ENCODE measurements around the gene SLC35B2. TPM values are rescaled to one million over a fixed set of nuclear protein-coding genes. Genes with fewer than 3 reads are reported as not detected.

The SLC35B2 gene
- total RNA-seq, 1 experiment from 2014 or later, result 112 TPM

- no peak for DNase-seq (ENCODE audit: low spot score)
Observed at GRCh38 chr6:44254191-44255104, 2.9 kb downstream of the SLC35B2 start.

GRCh38 chr6:44253307-44254101 is 3.8 kb downstream of the SLC35B2 start:
- DNase-seq (ENCODE audit: low spot score), result peak; percentile 69

GRCh38 chr6:44251576-44252524 is 5.5 kb downstream of the SLC35B2 start:
- DNase-seq (ENCODE audit: low spot score), result no peak

DNA sequence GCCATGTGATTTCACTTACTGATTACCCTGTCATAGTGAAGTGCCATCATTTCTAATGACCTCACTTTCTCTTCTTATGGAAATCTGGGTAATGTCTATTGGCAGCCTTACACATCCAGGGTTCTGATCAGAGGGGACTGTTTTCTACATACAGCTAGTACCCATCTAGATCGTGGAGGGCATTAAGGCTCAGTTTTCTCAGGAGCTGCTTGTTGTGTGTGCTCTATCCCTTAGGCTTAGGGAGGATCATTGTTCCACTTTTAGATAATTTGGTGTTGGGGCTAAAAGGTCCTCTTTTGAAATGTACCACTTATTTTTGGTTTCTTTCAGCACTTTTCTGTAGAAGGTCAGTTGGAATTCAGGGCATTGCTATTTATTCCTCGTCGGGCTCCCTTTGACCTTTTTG is 6.6 kb downstream of the SLC35B2 start:
- DNase-seq (ENCODE audit: low spot score), result no peak

GRCh38 chr6:44250067-44250717 is 7.1 kb downstream of the SLC35B2 start:
- DNase-seq (ENCODE audit: low spot score), result no peak

- DNase-seq (ENCODE audit: low spot score), result no peak
Observed at GRCh38 chr6:44249082-44249748, 8.1 kb downstream of the SLC35B2 start.

DNA sequence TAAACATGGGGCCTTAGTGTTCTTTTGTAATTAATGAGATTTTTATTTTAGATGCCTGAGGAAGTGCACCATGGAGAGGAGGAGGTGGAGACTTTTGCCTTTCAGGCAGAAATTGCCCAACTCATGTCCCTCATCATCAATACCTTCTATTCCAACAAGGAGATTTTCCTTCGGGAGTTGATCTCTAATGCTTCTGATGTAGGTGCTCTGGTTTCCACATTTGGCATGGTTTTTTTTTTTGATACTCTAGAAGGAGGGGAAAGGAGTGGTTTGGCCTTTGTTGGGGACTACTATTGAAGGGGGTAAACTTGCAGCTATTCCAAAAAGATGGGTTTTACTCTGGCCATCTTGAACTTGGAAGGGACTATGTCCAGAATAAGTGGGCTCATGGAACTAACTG is 8.7 kb downstream of the SLC35B2 start:
- no peak for DNase-seq (ENCODE audit: low spot score)

DNA sequence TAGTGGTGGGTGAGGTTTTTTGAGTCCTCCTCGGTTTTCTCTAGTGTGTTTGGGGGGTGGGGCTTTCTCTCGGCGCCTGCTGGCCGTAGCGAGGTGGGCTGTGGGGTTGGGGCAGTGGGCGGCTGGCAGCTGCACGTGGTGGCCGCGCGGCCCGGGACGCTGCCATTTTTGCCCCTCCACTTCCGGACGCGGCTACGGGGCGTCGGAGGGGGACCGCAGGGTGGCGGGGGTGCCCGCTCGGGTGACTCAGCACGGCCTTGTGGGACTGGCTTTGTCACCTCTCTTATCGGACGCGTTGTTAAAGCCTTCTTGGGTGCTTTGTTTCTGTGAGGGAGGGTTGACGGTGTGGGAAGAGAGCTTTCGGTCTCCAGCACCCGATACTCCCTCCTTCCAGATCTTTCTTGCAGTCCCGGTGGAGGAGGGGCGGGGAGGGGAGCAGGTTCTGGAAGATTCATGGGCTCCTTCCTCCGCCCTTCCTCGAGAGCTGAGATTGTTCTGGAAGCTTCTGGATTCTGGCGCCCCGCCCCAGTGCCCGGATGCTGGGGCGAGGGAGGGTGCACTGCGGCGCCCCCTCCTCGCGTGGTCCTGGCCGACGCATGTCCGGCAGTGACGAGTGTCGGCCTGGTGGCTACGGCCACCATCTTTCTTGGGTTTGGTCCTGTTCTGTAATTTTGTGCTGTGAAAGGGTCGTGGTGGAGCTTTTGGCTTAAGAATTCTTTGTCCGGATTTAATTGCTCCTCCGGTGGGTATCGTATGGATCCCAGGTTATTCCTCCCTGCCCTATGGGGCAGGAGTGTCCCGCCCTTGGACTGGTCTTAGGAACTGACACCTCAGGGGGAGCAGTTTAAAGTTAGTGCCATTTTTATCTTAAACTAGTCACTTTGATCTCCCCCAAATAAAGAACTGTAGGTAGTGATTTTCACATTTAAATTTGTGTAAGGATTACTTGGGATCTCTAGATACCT is 9.7 kb downstream of the SLC35B2 start:
- DNase-seq (ENCODE audit: low spot score), result peak; percentile 68

- DNase-seq (ENCODE audit: low spot score), result peak; percentile 99
Observed at GRCh38 chr6:44246663-44247337, 10.5 kb downstream of the SLC35B2 start, which contains the start of gene HSP90AB1. Gene HSP90AB1 (plus strand): TSS chr6:44247101. CDS start chr6:44248630, 1,529 bp downstream.

DNA sequence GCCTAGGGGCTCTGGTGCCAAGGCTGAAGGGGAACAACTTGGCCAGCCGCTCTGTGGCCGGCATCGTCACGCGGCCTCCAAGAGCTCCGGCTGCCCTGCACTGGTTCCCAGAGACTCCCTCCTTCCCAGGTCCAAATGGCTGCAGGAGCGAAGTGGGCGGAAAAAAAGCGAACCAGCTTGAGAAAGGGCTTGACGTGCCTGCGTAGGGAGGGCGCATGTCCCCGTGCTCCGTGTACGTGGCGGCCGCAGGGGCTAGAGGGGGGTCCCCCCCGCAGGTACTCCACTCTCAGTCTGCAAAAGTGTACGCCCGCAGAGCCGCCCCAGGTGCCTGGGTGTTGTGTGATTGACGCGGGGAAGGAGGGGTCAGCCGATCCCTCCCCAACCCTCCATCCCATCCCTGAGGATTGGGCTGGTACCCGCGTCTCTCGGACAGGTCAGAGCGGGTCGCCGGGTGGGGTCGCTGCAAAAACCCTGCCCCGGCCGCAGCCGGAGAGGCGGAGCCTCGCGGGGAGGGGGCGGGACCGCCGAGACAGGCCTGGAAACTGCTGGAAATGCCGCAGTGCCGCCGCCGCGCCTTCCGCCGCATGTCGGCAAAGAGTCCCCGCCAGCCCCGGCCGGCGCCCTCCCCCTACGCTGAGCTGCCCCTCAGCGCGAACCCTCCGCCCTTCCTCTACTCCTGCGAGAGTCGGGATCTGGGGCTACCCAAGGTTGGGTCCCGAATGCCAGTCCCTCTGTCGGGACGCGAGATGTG is 11.2 kb downstream of the SLC35B2 start:
- peak; percentile 71 for DNase-seq (ENCODE audit: low spot score)

- no peak for DNase-seq (ENCODE audit: low spot score)
Observed at GRCh38 chr6:44245391-44245911, 11.9 kb downstream of the SLC35B2 start.

DNA sequence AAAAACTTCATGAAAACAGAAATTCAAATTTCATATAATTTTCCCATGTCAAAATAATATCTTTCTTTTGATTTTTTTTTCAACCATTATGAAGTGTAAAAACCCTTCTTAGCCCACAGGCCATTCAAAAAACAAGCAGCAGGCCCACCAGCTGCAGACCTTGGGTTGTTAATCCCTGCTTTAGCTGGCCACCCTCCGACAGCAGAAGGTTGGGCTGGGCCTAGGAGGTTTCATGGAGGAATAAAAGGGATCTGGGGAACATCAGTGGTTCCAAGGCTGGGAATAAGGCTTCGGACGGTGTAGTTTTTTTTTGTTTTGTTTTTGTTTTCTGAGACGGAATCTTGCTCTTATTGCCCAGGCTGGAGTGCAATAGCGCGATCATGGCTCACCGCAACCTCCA is 14.0 kb downstream of the SLC35B2 start:
- no peak for DNase-seq (ENCODE audit: low spot score)

- DNase-seq (ENCODE audit: low spot score), result no peak
Observed at GRCh38 chr6:44238687-44239350, 18.5 kb downstream of the SLC35B2 start.

DNA sequence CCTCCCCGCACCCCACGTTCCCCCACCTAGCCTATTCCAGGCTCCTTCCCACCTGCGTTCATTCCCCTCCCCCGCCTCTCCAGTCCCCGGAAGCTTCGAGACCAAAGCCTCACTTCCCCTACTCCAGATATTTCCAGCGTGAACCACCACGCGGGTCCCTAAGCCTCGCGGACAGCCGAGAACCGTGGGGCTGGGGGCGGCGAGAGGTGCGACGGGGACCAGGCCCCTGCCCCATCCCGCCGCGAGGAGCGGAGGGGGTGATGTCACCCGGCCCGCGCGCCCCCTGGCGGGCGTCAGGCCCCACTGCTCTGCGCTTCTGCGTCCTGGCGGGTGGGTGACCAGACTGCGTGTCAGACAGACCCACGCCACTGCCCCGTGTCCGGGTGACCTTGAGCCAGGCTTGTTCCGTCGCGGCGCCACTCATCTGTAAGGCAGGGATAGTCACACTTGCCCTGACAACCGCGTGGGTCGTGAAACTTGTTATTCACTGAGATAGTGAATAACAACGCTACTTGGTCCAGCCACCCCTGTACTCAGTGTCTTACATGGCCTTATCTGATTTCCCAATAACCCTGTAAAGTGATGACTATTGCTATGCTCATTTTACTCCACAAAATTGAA is 19.4 kb downstream of the SLC35B2 start:
- DNase-seq (ENCODE audit: low spot score), result peak; percentile 67

GRCh38 chr6:44237021-44237812 is 20.1 kb downstream of the SLC35B2 start:
- DNase-seq (ENCODE audit: low spot score), result peak; percentile 100

All from A172 (cell line).